Upper lobe of left lung (tissue), 4 donors: ENCODE data around the gene ADGRD2.

Experiments
- EP300 ChIP-seq, 4 donors: sonication (generic); formaldehyde crosslinking; IDR thresholded peaks; one replicate each; pipeline ENCODE4 v1.5.1; 2017; ENCODE audit warnings: antibody characterized with exemption in 4 of 4, control low read depth in 2 of 4
- POLR2A ChIP-seq, 4 donors: fragments of 450-650 bp; IDR thresholded peaks; one replicate each; pipeline ENCODE4 v1.5.1; 2016 to 2017; ENCODE audit warnings: antibody characterized with exemption in 4 of 4, mild to moderate bottlenecking in 2 of 4
- TF ChIP-seq, protein P1 (sequence below), 6 experiments: fragments of 450-650 bp in 4 of 6; fragments of 200-600 bp in 2 of 6; sonication (generic) in 2 of 6; IDR thresholded peaks; one replicate each; pipeline ENCODE4 v1.5.1; 2016 to 2019; ENCODE audit warnings: antibody characterized with exemption in 6 of 6

DNA sequence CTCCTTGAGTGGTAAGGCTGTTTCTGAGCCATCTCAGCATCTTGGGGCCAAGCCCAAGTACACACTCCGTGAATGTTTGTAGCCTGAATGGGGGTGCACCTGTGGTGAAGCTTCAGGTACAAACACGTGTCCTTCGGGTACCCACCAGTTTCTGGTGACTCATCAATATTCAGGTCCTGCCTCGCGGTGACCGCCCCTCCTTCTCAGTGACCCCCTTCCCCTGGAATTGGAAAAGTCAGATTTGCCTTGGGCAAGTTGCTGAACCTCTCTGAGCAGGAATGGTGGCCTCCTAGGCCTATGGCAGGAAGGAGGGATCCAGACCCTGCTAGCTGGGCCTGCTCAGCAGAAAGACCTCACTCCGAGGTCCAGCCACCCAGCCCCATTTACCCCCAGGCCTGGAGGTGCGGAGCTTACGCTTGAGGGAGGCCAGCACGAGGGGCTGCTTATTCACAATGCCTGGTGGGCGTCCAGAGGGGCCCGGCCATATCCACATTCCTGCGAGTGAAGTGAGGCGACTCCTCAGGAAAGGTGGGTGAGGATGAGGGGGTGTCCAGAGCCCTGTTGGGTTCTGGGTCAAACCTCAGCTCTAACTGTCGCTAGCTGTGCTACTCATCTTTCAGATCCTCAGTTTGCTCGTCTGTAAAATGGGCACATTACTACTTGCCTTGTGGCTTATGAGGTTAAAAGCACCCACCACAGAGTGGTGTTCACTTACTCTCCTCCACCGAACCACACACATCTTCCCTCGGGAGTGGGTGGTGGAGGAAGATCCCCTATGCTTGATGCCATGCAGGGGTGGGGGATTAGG is 7.0 kb downstream of the ADGRD2 start:
- TF ChIP-seq, protein P1, sequence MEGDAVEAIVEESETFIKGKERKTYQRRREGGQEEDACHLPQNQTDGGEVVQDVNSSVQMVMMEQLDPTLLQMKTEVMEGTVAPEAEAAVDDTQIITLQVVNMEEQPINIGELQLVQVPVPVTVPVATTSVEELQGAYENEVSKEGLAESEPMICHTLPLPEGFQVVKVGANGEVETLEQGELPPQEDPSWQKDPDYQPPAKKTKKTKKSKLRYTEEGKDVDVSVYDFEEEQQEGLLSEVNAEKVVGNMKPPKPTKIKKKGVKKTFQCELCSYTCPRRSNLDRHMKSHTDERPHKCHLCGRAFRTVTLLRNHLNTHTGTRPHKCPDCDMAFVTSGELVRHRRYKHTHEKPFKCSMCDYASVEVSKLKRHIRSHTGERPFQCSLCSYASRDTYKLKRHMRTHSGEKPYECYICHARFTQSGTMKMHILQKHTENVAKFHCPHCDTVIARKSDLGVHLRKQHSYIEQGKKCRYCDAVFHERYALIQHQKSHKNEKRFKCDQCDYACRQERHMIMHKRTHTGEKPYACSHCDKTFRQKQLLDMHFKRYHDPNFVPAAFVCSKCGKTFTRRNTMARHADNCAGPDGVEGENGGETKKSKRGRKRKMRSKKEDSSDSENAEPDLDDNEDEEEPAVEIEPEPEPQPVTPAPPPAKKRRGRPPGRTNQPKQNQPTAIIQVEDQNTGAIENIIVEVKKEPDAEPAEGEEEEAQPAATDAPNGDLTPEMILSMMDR (IDR thresholded peaks at IDR 0.05), result no peak
- TF ChIP-seq EP300 (IDR thresholded peaks at IDR 0.05), result no peak
- TF ChIP-seq POLR2A (IDR thresholded peaks at IDR 0.05), result no peak
